RPMI8226 (cell line): ENCODE results near the gene FAM217B.
"Not testable (repeated sequence)": the region's sequence is repeated elsewhere in the genome, so short reads cannot be mapped to it uniquely, and the experiment has no call there.

Experiments used
- DNase-seq: peaks from one replicate; pipeline ENCODE4 v3.0.0-alpha.2; 2015

Gene FAM217B

DNA sequence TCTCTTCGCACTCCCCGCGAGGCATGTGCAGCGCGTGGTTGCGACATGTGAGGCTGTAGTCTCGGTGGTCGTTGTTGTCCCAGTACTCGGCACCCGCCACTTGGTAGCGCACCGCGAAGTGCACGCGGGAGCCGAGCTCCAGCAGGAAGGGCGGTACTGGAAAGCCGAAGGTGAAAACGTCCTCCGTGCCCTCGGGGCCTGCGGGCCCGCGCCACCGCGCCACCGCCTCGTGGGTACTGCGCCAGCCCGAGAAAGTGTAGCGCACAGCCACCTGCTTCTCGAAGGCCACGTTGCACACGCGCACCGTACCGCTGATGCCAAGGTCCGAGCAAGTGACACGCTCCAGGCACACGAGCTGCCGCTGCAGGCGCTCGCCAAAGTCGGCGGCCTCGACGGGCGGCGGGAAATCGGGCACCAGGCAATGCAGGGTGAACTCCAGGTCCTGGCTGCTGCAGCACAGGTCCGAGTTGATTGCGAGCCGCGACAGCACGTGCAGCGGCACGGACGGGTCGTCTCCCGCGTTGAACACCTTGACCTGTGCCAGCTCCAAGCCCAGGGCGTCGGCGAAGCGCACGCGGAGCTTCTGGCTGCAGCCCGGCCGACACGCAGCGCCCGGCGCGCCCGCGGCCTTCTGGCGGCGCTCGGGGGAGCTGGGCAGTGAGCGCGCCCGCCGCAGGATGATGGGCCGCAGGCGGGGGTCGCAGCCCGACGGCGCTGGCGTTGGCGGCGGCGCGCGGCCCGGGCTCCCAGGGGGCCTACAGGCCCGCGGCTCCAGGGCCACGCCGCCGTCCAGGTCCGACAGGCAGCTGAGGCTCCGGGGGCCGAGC is 924 bp upstream of the FAM217B start:
- DNase-seq, result peak; percentile 32

DNA sequence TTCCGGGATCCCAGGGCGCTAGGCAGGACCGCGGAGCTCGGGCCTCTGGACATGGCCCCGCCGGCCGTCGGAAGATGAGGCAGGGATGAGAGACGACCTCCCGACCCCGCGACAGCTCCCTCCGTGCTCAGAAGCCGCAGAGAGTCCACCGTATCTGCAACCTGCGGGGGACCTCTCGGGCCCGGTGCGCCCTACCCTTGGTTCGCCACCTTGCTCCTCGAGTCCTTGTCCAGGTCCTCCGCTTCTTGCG is 385 bp upstream of the FAM217B start:
- no peak for DNase-seq

DNA sequence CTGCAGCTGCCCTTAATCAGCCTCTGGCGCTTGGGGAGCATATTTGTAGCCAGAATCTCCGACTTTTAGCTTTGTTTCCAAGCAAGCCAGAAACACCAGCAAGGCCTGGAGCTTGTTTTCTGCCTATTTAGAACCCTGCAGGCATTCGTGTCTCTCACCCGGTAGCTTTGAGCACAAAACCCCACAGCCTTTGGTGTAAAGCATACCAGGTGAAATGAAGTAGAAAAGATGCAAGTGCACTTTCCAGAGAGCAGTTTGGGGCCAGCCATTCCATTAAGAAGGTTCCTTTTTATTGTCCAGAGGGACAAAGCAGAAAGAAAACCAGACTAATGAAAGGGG is 736 bp downstream of the FAM217B start:
- no peak for DNase-seq

DNA sequence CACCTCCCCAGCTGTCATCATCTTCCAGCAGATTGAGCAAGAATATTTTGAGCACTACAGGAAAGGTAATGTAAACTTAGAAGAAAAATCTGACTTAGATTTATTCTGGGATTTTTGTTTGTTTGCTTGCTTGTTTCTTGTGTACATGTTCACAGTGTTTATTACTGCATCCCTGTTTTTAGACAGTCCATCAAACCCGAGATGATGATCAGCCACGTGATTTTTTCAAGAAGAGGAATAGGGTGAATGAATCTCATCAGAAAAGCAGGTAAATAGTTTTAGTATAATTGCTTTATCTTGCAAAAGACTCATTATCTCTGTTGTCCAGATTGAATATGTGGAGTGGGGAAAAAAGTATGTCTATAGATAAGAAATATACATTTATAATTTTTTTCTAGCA is 2.1 kb downstream of the FAM217B start:
- no peak for DNase-seq

DNA sequence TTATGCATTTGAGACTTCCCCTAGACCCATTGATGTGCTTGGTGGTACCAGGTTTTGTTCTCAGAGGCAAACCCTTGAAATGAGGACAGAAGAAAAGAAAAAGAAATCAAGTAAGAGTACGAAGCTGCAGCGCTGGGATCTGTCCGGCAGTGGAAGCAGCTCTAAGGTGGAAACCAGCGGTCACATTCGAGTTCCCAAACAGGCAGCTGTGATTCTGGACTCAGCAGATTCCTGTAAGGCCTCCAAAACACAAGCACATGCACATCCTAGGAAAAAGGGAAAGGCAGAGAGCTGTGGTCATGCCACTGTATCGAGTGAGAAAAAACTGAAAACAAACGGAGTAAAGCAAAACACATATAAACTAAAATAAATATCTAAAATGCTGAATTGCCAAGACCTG is 4.5 kb downstream of the FAM217B start:
- no peak for DNase-seq

- no peak for DNase-seq
Measured at GRCh38 chr20:59945175-59945574, 5.0 kb downstream of the FAM217B start.

DNA sequence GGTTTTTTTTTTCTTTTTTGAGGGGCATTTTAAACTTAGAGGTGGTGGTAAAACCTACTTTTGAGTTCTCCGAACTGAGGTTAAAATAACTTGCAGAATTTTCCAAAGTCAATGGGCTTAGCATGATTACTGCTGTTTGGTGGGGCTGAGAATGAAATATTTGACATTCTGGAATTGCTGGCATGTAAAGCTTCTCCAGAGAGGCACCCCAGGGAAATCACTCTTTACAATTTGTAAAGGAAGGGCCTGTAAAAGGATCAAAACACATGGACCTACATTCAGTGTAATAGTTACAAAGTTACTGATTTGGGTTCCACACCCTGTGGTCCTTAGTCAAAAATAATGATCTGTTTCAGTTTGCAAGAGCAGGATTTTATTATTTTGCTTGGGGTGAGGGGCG is 5.5 kb downstream of the FAM217B start:
- DNase-seq, result no peak

GRCh38 chr20:59947376-59947775 is 7.2 kb downstream of the FAM217B start:
- no peak for DNase-seq

GRCh38 chr20:59948212-59948611 is 8.0 kb downstream of the FAM217B start:
- no peak for DNase-seq

DNA sequence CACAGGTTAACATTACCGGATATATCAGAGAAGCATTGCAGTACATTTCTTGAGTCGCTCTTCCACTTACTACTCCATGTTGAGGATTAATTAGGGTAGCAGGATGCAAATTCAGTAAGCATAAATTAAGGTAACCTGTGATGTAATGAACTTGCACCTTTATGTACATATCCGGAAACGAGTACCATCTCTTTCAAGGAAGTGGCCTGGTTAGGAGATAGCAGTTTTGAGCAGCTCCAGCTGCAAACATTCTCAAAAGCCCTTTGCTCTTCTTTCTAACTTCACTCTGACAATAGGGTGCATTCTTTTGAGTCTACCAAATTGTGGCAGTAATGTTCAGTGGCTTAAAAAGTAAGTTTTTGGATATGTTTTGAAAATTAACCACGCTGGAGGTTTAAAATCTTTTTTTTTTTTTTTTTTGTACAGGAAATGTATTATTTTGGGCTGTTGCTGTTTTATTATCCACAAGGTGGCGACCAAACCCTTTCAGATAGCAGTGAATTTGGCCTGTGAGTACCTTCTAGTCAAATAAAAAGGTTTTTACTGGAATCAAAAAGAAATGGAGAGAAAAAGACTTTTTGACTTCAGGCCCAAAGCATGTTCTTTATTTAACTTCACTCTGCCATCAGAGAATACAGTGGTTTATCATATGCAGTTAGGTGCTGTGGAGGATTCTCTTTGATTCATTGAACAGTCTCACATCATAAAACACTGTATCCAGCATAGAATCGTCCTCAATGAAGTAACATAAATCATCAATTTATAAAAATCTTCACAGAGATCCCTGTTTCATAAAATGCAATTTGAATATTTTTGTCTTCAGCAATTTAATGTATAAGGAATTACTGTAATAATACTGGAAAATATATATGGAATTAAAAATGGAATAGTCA is 8.9 kb downstream of the FAM217B start:
- peak; percentile 63 for DNase-seq

DNA sequence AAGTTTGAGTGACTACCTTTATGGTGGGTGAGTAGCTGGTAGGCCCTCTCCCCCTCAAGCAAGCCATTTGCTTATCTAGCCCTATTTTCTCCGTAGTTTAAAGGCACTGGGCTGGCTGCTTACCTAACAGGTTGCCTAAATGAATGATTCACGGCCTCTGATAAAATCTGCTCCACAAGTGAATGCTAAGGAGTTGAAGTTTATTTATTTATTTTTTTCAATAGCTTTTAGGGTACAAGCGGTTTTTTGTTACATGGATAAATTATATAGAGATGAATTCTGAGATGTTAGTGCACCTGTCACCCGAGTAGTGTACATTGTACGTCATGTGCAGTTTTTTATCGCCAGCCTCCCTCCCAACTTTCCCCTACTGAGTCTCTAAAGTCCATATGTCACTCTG is 9.7 kb downstream of the FAM217B start:
- DNase-seq, result no peak

- DNase-seq, result no peak
Measured at GRCh38 chr20:59954718-59955117, 14.5 kb downstream of the FAM217B start.

DNA sequence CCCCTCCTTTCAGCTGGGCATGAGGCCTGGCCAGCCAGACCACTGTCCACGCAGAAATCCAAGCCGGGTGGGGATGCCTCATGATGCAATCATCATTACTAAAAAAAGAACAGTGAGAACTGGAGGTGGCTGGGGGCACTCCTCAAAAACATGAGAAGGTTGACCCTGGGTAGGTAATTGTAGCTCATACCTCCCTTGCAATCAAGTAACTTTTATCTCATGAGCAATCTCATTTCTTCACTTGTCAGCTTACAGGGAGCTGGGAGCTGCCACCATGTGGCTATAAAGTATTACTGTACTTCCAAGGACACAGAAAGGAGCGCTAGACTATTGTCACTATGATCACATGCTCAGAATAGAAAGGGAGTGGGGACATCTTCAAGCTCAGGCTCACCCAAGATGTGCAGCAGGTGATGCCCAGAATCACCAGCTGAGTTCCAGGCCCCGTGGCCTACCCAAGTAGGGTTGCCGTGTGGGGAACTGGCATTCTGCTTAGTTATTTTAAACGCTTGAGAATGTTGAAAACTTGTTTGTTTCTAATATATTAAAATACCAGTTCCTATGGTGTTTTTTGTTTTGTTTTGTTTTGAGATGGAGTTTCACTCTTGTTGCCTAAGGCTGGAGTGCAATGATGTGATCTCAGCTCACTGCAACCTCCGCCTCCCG is 15.1 kb downstream of the FAM217B start:
- DNase-seq, result peak; percentile 47

DNA sequence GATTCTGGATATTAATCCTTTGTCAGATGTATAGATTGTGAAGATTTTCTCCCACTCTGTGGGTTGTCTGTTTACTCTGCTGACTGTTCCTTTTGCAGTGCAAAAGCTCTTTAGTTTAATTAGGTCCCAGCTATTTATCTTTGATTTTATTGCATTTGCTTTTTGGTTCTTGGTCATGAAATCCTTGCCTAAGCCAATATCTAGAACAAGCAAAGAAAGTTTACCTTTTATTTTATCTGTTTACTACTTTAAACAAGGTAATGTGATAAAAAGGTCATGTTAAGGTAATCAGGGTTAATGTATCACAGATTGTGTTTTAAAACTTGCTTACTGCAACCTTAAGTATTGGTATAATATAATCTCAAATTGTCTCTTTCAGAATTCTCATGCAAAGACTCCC is 17.4 kb downstream of the FAM217B start:
- not testable (repeated sequence) for DNase-seq

DNA sequence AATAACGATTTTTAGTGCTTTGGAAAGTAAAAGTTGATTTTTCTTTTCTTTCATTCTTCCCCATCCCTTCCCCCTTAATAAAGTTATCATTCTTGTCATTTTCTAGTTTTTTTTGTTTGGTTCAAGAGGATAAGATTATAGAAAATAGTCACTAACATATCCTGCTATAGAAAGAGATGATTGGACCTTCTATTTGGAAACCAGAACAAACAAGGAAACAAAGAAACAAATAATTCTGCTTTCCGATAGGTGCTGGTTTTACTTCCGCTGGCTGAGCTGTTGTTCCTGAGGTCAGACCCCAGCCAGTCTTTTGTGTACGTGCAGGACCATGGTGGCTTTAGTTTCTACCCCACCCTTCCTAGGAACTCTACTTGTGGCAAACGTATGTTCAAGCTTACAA is 17.9 kb downstream of the FAM217B start, which contains the start of gene CDH26:
CDH26 (plus strand) TSS at position 301 of the 400 bp plus-strand sequence. CDS start 304 bp downstream, outside the sequence.
- no peak for DNase-seq

GRCh38 chr20:59958626-59959025 is 18.4 kb downstream of the FAM217B start:
- peak; percentile 49 for DNase-seq

DNA sequence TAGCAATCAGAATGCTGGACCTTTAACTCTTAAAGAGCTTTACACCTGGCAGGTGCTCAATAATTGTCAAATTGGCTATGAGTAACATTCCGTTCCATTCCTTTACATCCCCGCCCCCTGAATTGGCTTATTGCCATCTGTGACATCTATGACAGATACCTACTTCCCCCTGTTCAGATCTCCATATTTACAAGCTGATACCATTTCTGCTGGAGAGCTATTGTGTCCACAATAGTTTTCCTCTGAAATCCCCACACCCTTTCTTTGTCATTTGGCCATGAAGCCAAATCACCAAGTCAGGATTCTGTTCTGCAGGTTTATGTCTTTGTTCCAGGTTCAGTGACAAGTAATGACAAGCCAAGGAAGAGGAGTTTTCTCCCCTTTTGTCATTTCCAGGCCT is 21.2 kb downstream of the FAM217B start:
- no peak for DNase-seq

- peak; percentile 46 for DNase-seq
Measured at GRCh38 chr20:59962155-59962554, 22.0 kb downstream of the FAM217B start.

DNA sequence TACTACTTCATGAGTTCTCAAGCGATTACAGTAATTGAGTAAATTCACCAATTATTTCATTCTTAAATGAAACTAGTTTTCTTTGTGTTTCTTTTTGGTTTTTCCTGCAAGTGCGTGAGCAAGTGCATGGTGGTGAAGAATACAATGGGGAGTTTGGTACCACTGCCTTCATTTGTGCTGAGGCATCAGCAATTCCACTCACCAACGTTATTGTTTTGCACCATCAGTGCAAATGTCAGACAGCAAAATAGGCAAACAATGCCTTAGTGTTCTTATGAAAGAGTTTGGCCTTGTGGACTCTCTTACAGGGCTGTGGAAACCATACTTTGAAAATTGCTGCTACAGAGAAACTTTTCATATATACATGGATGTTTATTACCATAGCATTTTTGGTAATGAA is 26.2 kb downstream of the FAM217B start:
- no peak for DNase-seq

GRCh38 chr20:59971428-59971827 is 31.2 kb downstream of the FAM217B start:
- DNase-seq, result no peak

DNA sequence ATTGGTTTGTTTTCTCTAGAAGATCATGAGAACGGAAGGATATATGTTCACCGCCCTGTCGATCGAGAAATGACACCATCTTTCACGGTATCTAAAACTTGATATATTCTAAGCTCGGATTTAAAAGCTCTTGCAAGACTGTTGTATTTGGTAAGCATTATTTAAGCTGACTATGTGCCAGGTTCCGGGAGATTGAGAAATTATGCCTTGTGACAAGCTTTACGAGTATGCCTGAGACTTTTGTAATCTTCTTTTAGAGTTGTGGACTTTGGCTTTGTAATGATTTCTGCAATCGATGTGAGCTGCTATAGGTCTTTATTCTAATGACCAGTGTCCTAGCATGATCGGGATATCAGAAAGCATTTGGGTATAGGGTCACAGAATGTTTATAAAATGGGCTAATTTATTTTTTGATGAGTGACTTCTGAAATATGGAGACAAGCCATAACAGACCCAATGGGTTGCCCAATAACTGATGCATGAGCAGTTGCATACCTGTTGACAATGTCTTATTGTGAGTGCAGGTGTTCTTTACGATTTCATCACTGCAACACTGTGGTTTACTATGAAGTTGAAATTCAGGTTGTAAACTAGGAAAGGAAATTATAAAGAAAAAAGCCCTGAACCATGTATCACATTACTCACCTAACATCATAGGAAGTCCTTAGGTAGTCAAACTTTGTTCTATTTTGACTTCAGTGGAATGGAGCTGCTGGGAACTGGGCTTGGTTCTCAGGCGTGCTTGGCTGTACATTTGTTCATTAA is 32.0 kb downstream of the FAM217B start:
- DNase-seq, result no peak

- DNase-seq, result no peak
Measured at GRCh38 chr20:59976156-59976782, 36.1 kb downstream of the FAM217B start.

- DNase-seq, result no peak
Measured at GRCh38 chr20:59977086-59977485, 36.9 kb downstream of the FAM217B start.
